ENCODE results near the gene RGS10. TPM values are rescaled to one million over a fixed set of nuclear protein-coding genes. Genes with fewer than 3 reads are reported as not detected.

The RGS10 gene
- total and polyA plus RNA-seq, 2 of the 8 experiments (the other 6 are each of a cell fraction or from before 2014, with no cell fraction given), result 5.5 to 13.1 TPM

DNA sequence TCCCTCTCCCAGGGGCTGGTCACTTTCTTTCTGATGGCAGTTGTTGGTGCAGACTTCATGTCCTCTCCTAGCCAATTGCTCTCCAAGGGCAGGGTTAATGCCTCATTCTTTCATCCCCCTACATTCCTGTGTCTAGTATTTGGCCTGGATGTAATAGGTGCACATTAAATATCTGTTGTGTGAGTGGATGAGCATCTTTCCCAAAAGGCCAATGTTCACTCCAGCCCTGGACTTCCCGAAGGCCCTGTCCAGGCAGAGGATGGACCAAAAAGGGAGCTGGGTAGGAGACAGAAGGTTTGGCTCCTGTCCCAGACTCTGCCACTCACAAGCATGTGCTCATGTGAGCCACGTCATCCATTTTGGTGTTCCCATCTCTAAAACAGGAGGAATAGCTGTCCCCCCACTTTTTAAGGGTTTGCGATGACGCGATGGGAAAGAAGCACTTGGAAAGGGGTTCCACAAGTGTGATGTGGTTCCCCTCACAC is 47.5 kb downstream of the RGS10 start:
- peaks cover 0 to 4% (median 0%) of the 10 kb centered on the region in 4 experiments; a peak in 3 of 7 replicates for H3K4me1 ChIP-seq (replicated peaks in 1 of 4; ENCODE audit: control insufficient read depth in 3 of 4, insufficient read depth in 4 of 4, low read length in 3 of 4)
- no peaks in the 10 kb centered on the region for H3K79me2 ChIP-seq (ENCODE audit: control insufficient read depth in 1 of 2, insufficient read depth in 2 of 2, low read length in 2 of 2)
- no peak overlapping the region for H2BK12ac ChIP-seq (ENCODE audit: low read depth, low read length)
- FAIRE-seq, result no peak
- no peak for DNase-seq (ENCODE audit: low read depth in 1 of 2, low spot score in 2 of 2)
- no peak overlapping the region for H3K18ac ChIP-seq (ENCODE audit: extremely low read depth, low read length)
- no peak for TF ChIP-seq CTBP2 (IDR thresholded peaks at IDR 0.05; ENCODE audit: borderline replicate concordance, insufficient read depth, insufficient read length, low read length)
- TF ChIP-seq SIN3A (conservative IDR thresholded peaks at IDR 0.05 in 1 of 2, IDR thresholded peaks at IDR 0.05 in 1 of 2; ENCODE audit: low read depth in 1 of 2, low read length in 2 of 2), result no peak
- no peak for TF ChIP-seq HDAC2 (IDR thresholded peaks at IDR 0.05; ENCODE audit: borderline replicate concordance in 1 of 2, low read depth in 2 of 2, low read length in 2 of 2)
- H3K23ac ChIP-seq (ENCODE audit: insufficient read length), result no peak overlapping the region
- no peak overlapping the region for H3K4me3 ChIP-seq (ENCODE audit: extremely low read depth in 1 of 4, insufficient read depth in 2 of 4, low read depth in 3 of 4, low read length in 4 of 4)
- H3K9ac ChIP-seq (replicated peaks in 1 of 4; ENCODE audit: extremely low read depth in 1 of 4, low read depth in 3 of 4, low read length in 3 of 4), result no peak overlapping the region
- ChIA-PET CTCF (ENCODE audit: partially characterized antibody) (interaction anchor here (1.0 to 3.7 kb wide), 2 partner anchors 28 to 296 kb away, joined by 3 to 16 read pairs; no protein-coding TSS in a partner anchor), POLR2A (ENCODE audit: partially characterized antibody) (no interaction called here)
- H4K8ac ChIP-seq (ENCODE audit: extremely low read depth, insufficient read depth, low read length), result no peak overlapping the region
- H4K5ac ChIP-seq (ENCODE audit: insufficient read length, low read depth, low read length), result no peak overlapping the region
- H2BK20ac ChIP-seq (ENCODE audit: low read length), result no peak overlapping the region
- H2AFZ ChIP-seq (ENCODE audit: low read length), result no peak overlapping the region
- no peak overlapping the region for H2AK5ac ChIP-seq (ENCODE audit: low read depth, low read length)
- no peaks in the 10 kb centered on the region; a peak in 2 of 7 replicates for H3K27me3 ChIP-seq (replicated peaks in 1 of 4; ENCODE audit: control insufficient read depth in 3 of 4, extremely low read depth in 1 of 4, insufficient read depth in 3 of 4, low read length in 3 of 4)
- H3K4ac ChIP-seq (replicated peaks; ENCODE audit: insufficient read length, low read depth, low read length), result no peak overlapping the region
- no peaks in the 10 kb centered on the region for H3K9me3 ChIP-seq (ENCODE audit: insufficient read depth in 2 of 2, low read depth in 1 of 2, low read length in 1 of 2)
- H3K14ac ChIP-seq (ENCODE audit: insufficient read length), result no peak overlapping the region
- H4K20me1 ChIP-seq (replicated peaks in 1 of 2; ENCODE audit: control insufficient read depth in 1 of 2, insufficient read depth in 2 of 2, low read length in 2 of 2), result peaks cover 0 to 1% of the 10 kb centered on the region in 2 experiments
- no peak overlapping the region for H2BK5ac ChIP-seq (ENCODE audit: low read depth, low read length)
- H2BK120ac ChIP-seq (replicated peaks; ENCODE audit: low read depth, low read length), result no peak overlapping the region
- no peak overlapping the region for H4K91ac ChIP-seq (replicated peaks; ENCODE audit: insufficient read length, low read length)
- H3K23me2 ChIP-seq (ENCODE audit: low read depth, low read length), result no peaks in the 10 kb centered on the region
- H3K4me2 ChIP-seq (ENCODE audit: insufficient read depth in 1 of 2, low read depth in 2 of 2, low read length in 2 of 2), result no peak overlapping the region
- H2BK15ac ChIP-seq (ENCODE audit: low read length), result no peak overlapping the region
- no peaks in the 10 kb centered on the region for H3K36me3 ChIP-seq (ENCODE audit: control insufficient read depth in 2 of 4, insufficient read depth in 4 of 4, low read length in 3 of 4)
- WGBS, 2 experiments (ENCODE audit: extremely low coverage in 1 of 2, insufficient coverage in 1 of 2, insufficient read length in 1 of 2, insufficient replicate concordance in 2 of 2, low coverage in 1 of 2, low lambda C conversion rate in 2 of 2, missing lambda C conversion rate in 1 of 2), result 98% methylated on average over 5 of the region's 5 CpGs; no CpG with 5 or more reads in 1 of the 2 experiments
- no peak overlapping the region for H3K56ac ChIP-seq (replicated peaks; ENCODE audit: insufficient read length, low read depth, low read length)
- H3K27ac ChIP-seq (ENCODE audit: low read depth, low read length), result no peak overlapping the region
- no peaks in the 10 kb centered on the region; the same call in 1 of the 2 replicates for H3K79me1 ChIP-seq (ENCODE audit: low read depth, low read length)

Measured in H1 (cell line).